ENCODE data around the gene CCR3. TPM values are rescaled to one million over a fixed set of nuclear protein-coding genes. Genes with fewer than 3 reads are reported as not detected.

The CCR3 gene
- total and polyA plus RNA-seq, 7 donors: 0.10 to 0.62 (median 0.44) TPM; not detected in 1

- intact Hi-C loops (cut with DNase I): no loop called here
- Histone ChIP-seq H3K4me3 (no peak overlapping the region), H3K27ac (no peak overlapping the region), H3K9me3 (no peaks in the 10 kb centered on the region), H3K27me3 (ENCODE audit: insufficient read depth in 3 of 3, low read length in 2 of 3) (peaks cover 0 to 5% (median 0%) of the 10 kb centered on the region in 3 donors), H3K36me3 (ENCODE audit: insufficient read depth in 1 of 2, low read depth in 1 of 2) (no peaks in the 10 kb centered on the region), H3K4me1 (no peaks in the 10 kb centered on the region)
- WGBS, 3 donors: 74 to 81% (median 76%) methylated on average over 3 of the region's 3 CpGs
- DNase-seq: no peak
- no peak for TF ChIP-seq CTCF (IDR thresholded peaks at IDR 0.05)
- no peak for ATAC-seq
Observed at GRCh38 chr3:46239301-46239938, 2.8 kb upstream of the CCR3 start.

DNA sequence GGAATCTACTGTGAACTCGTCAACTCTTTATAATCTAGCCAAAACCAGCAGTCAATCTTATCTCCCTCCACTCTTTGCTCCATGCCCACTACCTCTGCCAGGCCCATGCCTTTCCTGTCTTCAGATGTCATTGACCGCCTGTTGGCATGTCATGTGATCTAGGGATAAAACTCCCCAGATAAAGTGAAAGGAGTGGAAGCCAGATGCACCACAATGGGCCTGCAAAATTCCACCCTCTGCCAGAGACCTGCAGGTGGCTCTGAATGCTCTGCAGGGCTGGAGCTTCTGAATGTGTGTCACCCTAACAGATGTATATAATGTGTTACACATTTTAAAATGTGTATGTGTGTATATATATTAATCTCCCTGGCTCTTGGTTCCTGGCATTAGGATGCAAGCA, 2.3 kb upstream of the CCR3 start:
- intact Hi-C loops (cut with DNase I): no loop called here
- Histone ChIP-seq H3K27me3 (ENCODE audit: insufficient read depth in 3 of 3, low read length in 2 of 3) (peaks cover 0 to 5% (median 0%) of the 10 kb centered on the region in 3 donors), H3K27ac (no peak overlapping the region), H3K9me3 (no peaks in the 10 kb centered on the region), H3K36me3 (ENCODE audit: insufficient read depth in 1 of 2, low read depth in 1 of 2) (no peaks in the 10 kb centered on the region), H3K4me1 (no peaks in the 10 kb centered on the region), H3K4me3 (no peak overlapping the region)
- no peak for TF ChIP-seq CTCF (IDR thresholded peaks at IDR 0.05)
- ATAC-seq (no peak), DNase-seq (no peak)
- WGBS, 3 donors: 59 to 87% (median 77%) methylated on average over 2 of the region's 2 CpGs

- no peak overlapping the region for H3K27ac ChIP-seq
- ATAC-seq: no peak
- no peak overlapping the region for H3K4me3 ChIP-seq
- H3K4me1 ChIP-seq: no peaks in the 10 kb centered on the region
- no peak for DNase-seq
- no peaks in the 10 kb centered on the region for H3K36me3 ChIP-seq (ENCODE audit: insufficient read depth in 1 of 2, low read depth in 1 of 2)
- 61 to 74% (median 61%) methylated on average over 2 of the region's 2 CpGs for WGBS, 3 donors
- peaks cover 0 to 5% (median 0%) of the 10 kb centered on the region in 3 donors for H3K27me3 ChIP-seq (ENCODE audit: insufficient read depth in 3 of 3, low read length in 2 of 3)
- H3K9me3 ChIP-seq: no peaks in the 10 kb centered on the region
- intact Hi-C loops (cut with DNase I): no loop called here
- TF ChIP-seq CTCF (IDR thresholded peaks at IDR 0.05): no peak
Observed at GRCh38 chr3:46243560-46243959, 1.3 kb downstream of the CCR3 start.

GRCh38 chr3:46245146-46245545, 2.9 kb downstream of the CCR3 start:
- Histone ChIP-seq H3K36me3 (ENCODE audit: insufficient read depth in 1 of 2, low read depth in 1 of 2) (no peaks in the 10 kb centered on the region), H3K4me1 (no peaks in the 10 kb centered on the region), H3K9me3 (no peaks in the 10 kb centered on the region), H3K27ac (no peak overlapping the region), H3K4me3 (no peak overlapping the region), H3K27me3 (ENCODE audit: insufficient read depth in 3 of 3, low read length in 2 of 3) (peaks cover 0 to 5% (median 0%) of the 10 kb centered on the region in 3 donors)
- intact Hi-C loops (cut with DNase I): no loop called here
- DNase-seq: no peak
- 69 to 77% (median 77%) methylated on average over 3 of the region's 3 CpGs for WGBS, 3 donors
- ATAC-seq: no peak
- TF ChIP-seq CTCF (IDR thresholded peaks at IDR 0.05): no peak

DNA sequence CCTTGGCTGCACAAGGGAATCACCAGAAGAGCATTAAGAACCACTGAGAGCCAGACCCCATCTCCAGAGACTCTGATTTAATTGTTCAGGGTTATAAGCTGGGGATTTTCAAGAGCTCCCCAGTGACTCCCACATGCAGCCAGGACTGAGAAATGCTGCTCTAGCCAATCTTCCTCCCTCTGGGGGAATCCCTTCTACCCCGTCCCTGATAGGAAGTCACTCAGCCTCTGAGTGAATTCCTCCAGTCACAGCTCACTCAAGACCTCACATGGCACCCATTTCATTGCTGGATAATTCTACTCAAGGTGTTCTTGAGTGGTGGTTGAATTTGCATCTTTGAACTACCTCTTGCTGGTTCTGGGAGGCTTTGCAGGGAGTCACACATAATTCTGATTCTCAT, 10.7 kb downstream of the CCR3 start:
- TF ChIP-seq CTCF (IDR thresholded peaks at IDR 0.05): no peak
- no peak for DNase-seq
- intact Hi-C loops (cut with DNase I): no loop called here
- Histone ChIP-seq H3K4me3 (no peak overlapping the region), H3K27ac (no peak overlapping the region), H3K27me3 (ENCODE audit: insufficient read depth in 3 of 3, low read length in 2 of 3) (no peaks in the 10 kb centered on the region), H3K36me3 (ENCODE audit: insufficient read depth in 1 of 2, low read depth in 1 of 2) (no peaks in the 10 kb centered on the region), H3K4me1 (no peaks in the 10 kb centered on the region), H3K9me3 (no peaks in the 10 kb centered on the region)
- 44 to 47% (median 47%) methylated on average over 1 of the region's 1 CpG for WGBS, 3 donors
- ATAC-seq: no peak
